HepG2 (cell line): ENCODE data around the gene GLDN. TPM values are rescaled to one million over a fixed set of nuclear protein-coding genes. Genes with fewer than 3 reads are reported as not detected.

ENCODE experiments used
- ATAC-seq: fragments of 200-7000 bp; cut with Tn5 transposase; 3 replicates; pipeline ENCODE4 v1.9.1; 2020; ENCODE audit warnings: mild to moderate bottlenecking, moderate library complexity
- BruUV-seq: library from RNA; stranded (reverse); fragments of 400-500 nt; replicated peaks from 2 replicates; lab custom pipeline; 2021; lab: Mats Ljungman, UMichigan
- CTCF ChIA-PET: fragments of 300-600 bp; formaldehyde crosslinking; extraction: SDS; loops from one replicate; lab custom pipeline; 2021; ENCODE audit warnings: low total read pairs, inconsistent platforms, low intra/inter-chr PET ratio; lab: Yijun Ruan, JAX
- POLR2A ChIA-PET: fragments of 350-600 bp; sonication (Branson Sonifier 250); formaldehyde crosslinking; loops from one replicate; lab custom pipeline; 2020; ENCODE audit warnings: antibody characterized with exemption, inconsistent platforms; lab: Yijun Ruan, JAX
- DNase-seq: peaks from one replicate; pipeline ENCODE4 v3.0.0-alpha.2; 2015; ENCODE audit warnings: low spot score
- FAIRE-seq: peaks from 3 replicates; lab custom pipeline; 2011; peaks lifted over from hg19 to GRCh38; lab: Jason Lieb, UNC
- H2AFZ ChIP-seq: one replicate; pipeline ENCODE4 v1.6.1; 2011; ENCODE audit warnings: low read length, inconsistent platforms
- H3K27ac ChIP-seq: fragments of 300-600 bp; 3 replicates; pipeline ENCODE4 v1.8.0; 2011; ENCODE audit warnings: mixed run types, mild to moderate bottlenecking, mixed read lengths, low read length, inconsistent platforms; ENCODE audit not compliant: insufficient read depth; ENCODE audit errors: extremely low read length
- H3K27me3 ChIP-seq, 2 experiments: fragments of 200-600 bp in 1 of 2; 2 replicates in 1 of 2; 3 replicates in 1 of 2; pipeline versions ENCODE4 v1.6.0 to v1.8.0; 2011; ENCODE audit warnings: low read length in 2 of 2, mild to moderate bottlenecking in 2 of 2, moderate library complexity in 2 of 2, inconsistent platforms in 1 of 2; ENCODE audit not compliant: insufficient read depth in 2 of 2, control insufficient read depth in 1 of 2
- H3K36me3 ChIP-seq, 2 experiments: fragments of 200-600 bp in 1 of 2; replicated peaks in 1 of 2; 2 replicates in 1 of 2; 3 replicates in 1 of 2; pipeline versions ENCODE4 v1.5.1 to v1.8.0; 2011; ENCODE audit warnings: low read length in 2 of 2, inconsistent platforms in 1 of 2; ENCODE audit not compliant: insufficient read depth in 2 of 2, control insufficient read depth in 1 of 2
- H3K4me1 ChIP-seq: 2 replicates; pipeline ENCODE4 v1.5.1; 2012; ENCODE audit warnings: low read length, inconsistent platforms; ENCODE audit not compliant: insufficient read depth
- H3K4me2 ChIP-seq: 2 replicates; pipeline ENCODE4 v1.6.0; 2011; ENCODE audit warnings: low read depth, low read length, inconsistent platforms
- H3K4me3 ChIP-seq, 3 experiments: fragments of 200-600 bp in 1 of 3; sonication (generic), shearing (Covaris generic) in 1 of 3; replicated peaks in 1 of 3; 2 replicates each; pipeline ENCODE4 v1.5.1; 2011 to 2016; ENCODE audit warnings: low read length in 3 of 3, inconsistent platforms in 2 of 3, low read depth in 2 of 3, mild to moderate bottlenecking in 2 of 3, control low read depth in 1 of 3, mixed read lengths in 1 of 3; ENCODE audit not compliant: insufficient read depth in 1 of 3
- H3K79me2 ChIP-seq: one replicate; pipeline ENCODE4 v1.6.1; 2011; ENCODE audit warnings: low read length, inconsistent platforms; ENCODE audit not compliant: insufficient read depth
- H3K9ac ChIP-seq: 2 replicates; pipeline ENCODE4 v1.6.0; 2011; ENCODE audit warnings: mild to moderate bottlenecking, low read depth, low read length, inconsistent platforms; ENCODE audit not compliant: insufficient read depth
- H3K9me3 ChIP-seq: 2 replicates; pipeline ENCODE4 v1.5.1; 2012; ENCODE audit warnings: mild to moderate bottlenecking, low read length
- H4K20me1 ChIP-seq: 2 replicates; pipeline ENCODE4 v1.6.0; 2011; ENCODE audit warnings: inconsistent platforms, mild to moderate bottlenecking, low read length, moderate library complexity; ENCODE audit not compliant: insufficient read depth
- AGO2 ChIP-seq: fragments of 200-400 bp; formaldehyde crosslinking; optimal IDR thresholded peaks from 2 replicates; pipeline ENCODE3; 2017; ENCODE audit warnings: mild to moderate bottlenecking, low read depth, low read length, moderate library complexity
- DNMT1 ChIP-seq: sonication (generic); formaldehyde crosslinking; IDR thresholded peaks from 2 replicates; pipeline ENCODE4 v1.5.1; 2020; ENCODE audit warnings: mild to moderate bottlenecking, missing genetic modification reagents
- FOXK1 ChIP-seq: sonication (generic); formaldehyde crosslinking; IDR thresholded peaks from 2 replicates; pipeline ENCODE4 v1.4.0; 2020; ENCODE audit warnings: low read depth, missing genetic modification reagents, borderline replicate concordance
- JUND ChIP-seq: sonication (generic); formaldehyde crosslinking; IDR thresholded peaks from 2 replicates; pipeline ENCODE4 v1.8.0; 2022; ENCODE audit warnings: mild to moderate bottlenecking, missing genetic modification reagents
- NFYC ChIP-seq: IDR thresholded peaks from 2 replicates; pipeline ENCODE4 v1.6.1; 2016; ENCODE audit warnings: missing genetic modification reagents, missing compliant biosample characterization
- RXRB ChIP-seq: IDR thresholded peaks from 2 replicates; pipeline ENCODE4 v1.6.1; 2016; ENCODE audit warnings: borderline replicate concordance, missing genetic modification reagents, missing compliant biosample characterization
- SAP130 ChIP-seq: IDR thresholded peaks from 2 replicates; pipeline ENCODE4 v1.6.1; 2016; ENCODE audit warnings: low read depth
- ZNF205 ChIP-seq: IDR thresholded peaks from 2 replicates; pipeline ENCODE4 v1.6.1; 2018; ENCODE audit warnings: missing biosample characterization, missing genetic modification reagents
- ZNF30 ChIP-seq: sonication (generic); formaldehyde crosslinking; IDR thresholded peaks from 2 replicates; pipeline ENCODE4 v1.5.0; 2020; ENCODE audit warnings: mild to moderate bottlenecking, missing genetic modification reagents
- ZNF672 ChIP-seq: sonication (generic); formaldehyde crosslinking; IDR thresholded peaks from 2 replicates; pipeline ENCODE4 v1.8.1; 2022; ENCODE audit warnings: missing genetic modification reagents
- WGBS: methylation state at CpG from one replicate; pipeline ENCODE4 v1.1.6; 2017; ENCODE audit warnings: low lambda C conversion rate; 5-methylcytosine and 5-hydroxymethylcytosine counted together
- in situ Hi-C: cut with HindIII; loops from 2 replicates; pipeline ENCODE4 v1.10.0; 2017; ENCODE audit warnings: low pct_unique_long_range_greater_than_20kb; ENCODE audit not compliant: extremely low pct_ligation_motif_present
- intact Hi-C: fragments of 100-400 bp; cut with micrococcal nuclease; formaldehyde crosslinking; loops from one replicate; pipeline ENCODE4 v1.10.0; 2022; ENCODE audit not compliant: unreplicated experiment
- polyA plus RNA-seq, 8 experiments: library from polyadenylated mRNA; depleted of rRNA in 3 of 8; stranded (reverse) in 7 of 8; unstranded in 1 of 8; fragments of >200 nt; fragmentation: Illumina TruSeq in 4 of 8; extraction: Trizol in 4 of 8; gene quantifications; 2 replicates each; pipeline versions ENCODE4 v1.2.1 to v1.2.3, GENCODE V29; 2011 to 2016; ENCODE audit warnings: low read depth in 4 of 8, missing spikeins in 1 of 8, mixed read lengths in 1 of 8; ENCODE audit not compliant: insufficient read depth in 1 of 8
- total RNA-seq, 5 experiments: library from RNA; depleted of rRNA; stranded (reverse); fragments of >200 nt; fragmentation: Illumina TruSeq; extraction: Trizol; gene quantifications; 2 replicates each; pipeline ENCODE4 v1.2.3, GENCODE V29; 2016; ENCODE audit warnings: low read depth in 1 of 5
- TF ChIP-seq, protein P1 (sequence below): sonication (generic); formaldehyde crosslinking; conservative IDR thresholded peaks from 2 replicates; pipeline ENCODE4 v1.8.0; 2022; ENCODE audit warnings: missing genetic modification reagents
- TF ChIP-seq, protein P2 (sequence below): sonication (generic); formaldehyde crosslinking; IDR thresholded peaks from 2 replicates; pipeline ENCODE4 v1.4.0; 2020; ENCODE audit warnings: mild to moderate bottlenecking, missing genetic modification reagents
- TF ChIP-seq, protein P3 (sequence below): IDR thresholded peaks from 2 replicates; pipeline ENCODE4 v1.6.1; 2016; ENCODE audit warnings: missing compliant biosample characterization, missing genetic modification reagents, borderline replicate concordance
- TF ChIP-seq, protein P4 (sequence below): sonication (generic); formaldehyde crosslinking; IDR thresholded peaks from 2 replicates; pipeline ENCODE4 v1.8.1; 2022; ENCODE audit warnings: low read depth, mild to moderate bottlenecking, missing genetic modification reagents

Gene GLDN
- total and polyA plus RNA-seq, 2 of the 13 experiments (the other 11 are each of a cell fraction or from before 2014, with no cell fraction given) = 0.86 to 1.0 TPM

DNA sequence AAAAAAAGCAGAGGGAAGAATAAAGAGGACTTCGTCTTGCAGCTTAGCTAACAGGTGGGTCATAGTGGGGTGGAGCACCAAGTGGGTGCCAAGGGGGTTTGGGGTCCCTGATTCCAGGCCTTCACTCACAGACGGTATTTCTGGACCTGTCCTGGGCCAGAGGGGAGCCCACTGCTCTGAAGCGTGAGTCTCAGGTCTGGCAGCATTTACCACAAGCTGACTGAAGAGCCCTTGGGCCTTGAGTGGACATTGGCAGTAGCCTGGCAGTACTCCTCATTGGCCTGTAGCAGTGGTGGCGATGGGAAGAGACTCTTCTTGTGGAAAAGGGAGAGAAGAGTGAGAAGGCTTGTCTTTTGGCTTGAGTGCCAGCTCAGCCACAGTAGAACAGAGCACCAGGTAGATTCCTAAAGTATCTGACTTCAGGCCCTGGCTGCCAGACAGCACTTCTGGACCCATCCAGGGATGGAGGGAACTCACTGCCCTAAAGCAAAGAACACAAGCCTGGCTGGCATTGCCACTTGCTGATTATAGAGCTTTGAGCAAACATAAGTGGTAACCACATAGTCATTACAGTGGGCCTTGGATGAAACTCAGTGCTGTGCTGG, 72.9 kb downstream of the GLDN start:
- Histone ChIP-seq H3K27me3 (no peaks in the 10 kb centered on the region; a peak in 1 of 5 replicates), H3K27ac (no peak overlapping the region), H4K20me1 (no peaks in the 10 kb centered on the region), H3K9ac (no peak overlapping the region), H3K79me2 (no peaks in the 10 kb centered on the region), H3K4me3 (no peak overlapping the region), H3K4me2 (no peak overlapping the region), H3K36me3 (no peaks in the 10 kb centered on the region), H3K4me1 (no peaks in the 10 kb centered on the region), H2AFZ (no peak overlapping the region), H3K9me3 (no peaks in the 10 kb centered on the region)
- no peak for FAIRE-seq
- no peak for ATAC-seq
- POLR2A ChIA-PET = no interaction called here
- WGBS = 30% methylated on average over 4 of the region's 4 CpGs
- in situ Hi-C loops = no loop called here
- CTCF ChIA-PET = no interaction called here
- TF ChIP-seq, protein P1, sequence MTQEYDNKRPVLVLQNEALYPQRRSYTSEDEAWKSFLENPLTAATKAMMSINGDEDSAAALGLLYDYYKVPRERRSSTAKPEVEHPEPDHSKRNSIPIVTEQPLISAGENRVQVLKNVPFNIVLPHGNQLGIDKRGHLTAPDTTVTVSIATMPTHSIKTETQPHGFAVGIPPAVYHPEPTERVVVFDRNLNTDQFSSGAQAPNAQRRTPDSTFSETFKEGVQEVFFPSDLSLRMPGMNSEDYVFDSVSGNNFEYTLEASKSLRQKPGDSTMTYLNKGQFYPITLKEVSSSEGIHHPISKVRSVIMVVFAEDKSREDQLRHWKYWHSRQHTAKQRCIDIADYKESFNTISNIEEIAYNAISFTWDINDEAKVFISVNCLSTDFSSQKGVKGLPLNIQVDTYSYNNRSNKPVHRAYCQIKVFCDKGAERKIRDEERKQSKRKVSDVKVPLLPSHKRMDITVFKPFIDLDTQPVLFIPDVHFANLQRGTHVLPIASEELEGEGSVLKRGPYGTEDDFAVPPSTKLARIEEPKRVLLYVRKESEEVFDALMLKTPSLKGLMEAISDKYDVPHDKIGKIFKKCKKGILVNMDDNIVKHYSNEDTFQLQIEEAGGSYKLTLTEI (CRISPR knock-in tag) = no peak
- TF ChIP-seq ZNF30 (CRISPR knock-in tag) (no peak), ZNF205 (CRISPR knock-in tag) (no peak), JUND (CRISPR knock-in tag) (no peak), NFYC (no peak), AGO2 (no peak), DNMT1 (CRISPR knock-in tag) (no peak), ZNF672 (CRISPR knock-in tag) (no peak), SAP130 (CRISPR knock-in tag) (no peak), FOXK1 (CRISPR knock-in tag) (no peak), RXRB (CRISPR knock-in tag) (no peak)
- TF ChIP-seq, protein P2, sequence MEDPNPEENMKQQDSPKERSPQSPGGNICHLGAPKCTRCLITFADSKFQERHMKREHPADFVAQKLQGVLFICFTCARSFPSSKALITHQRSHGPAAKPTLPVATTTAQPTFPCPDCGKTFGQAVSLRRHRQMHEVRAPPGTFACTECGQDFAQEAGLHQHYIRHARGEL = no peak
- TF ChIP-seq, protein P3, sequence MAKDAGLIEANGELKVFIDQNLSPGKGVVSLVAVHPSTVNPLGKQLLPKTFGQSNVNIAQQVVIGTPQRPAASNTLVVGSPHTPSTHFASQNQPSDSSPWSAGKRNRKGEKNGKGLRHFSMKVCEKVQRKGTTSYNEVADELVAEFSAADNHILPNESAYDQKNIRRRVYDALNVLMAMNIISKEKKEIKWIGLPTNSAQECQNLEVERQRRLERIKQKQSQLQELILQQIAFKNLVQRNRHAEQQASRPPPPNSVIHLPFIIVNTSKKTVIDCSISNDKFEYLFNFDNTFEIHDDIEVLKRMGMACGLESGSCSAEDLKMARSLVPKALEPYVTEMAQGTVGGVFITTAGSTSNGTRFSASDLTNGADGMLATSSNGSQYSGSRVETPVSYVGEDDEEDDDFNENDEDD (CRISPR knock-in tag) = no peak
- TF ChIP-seq, protein P4, sequence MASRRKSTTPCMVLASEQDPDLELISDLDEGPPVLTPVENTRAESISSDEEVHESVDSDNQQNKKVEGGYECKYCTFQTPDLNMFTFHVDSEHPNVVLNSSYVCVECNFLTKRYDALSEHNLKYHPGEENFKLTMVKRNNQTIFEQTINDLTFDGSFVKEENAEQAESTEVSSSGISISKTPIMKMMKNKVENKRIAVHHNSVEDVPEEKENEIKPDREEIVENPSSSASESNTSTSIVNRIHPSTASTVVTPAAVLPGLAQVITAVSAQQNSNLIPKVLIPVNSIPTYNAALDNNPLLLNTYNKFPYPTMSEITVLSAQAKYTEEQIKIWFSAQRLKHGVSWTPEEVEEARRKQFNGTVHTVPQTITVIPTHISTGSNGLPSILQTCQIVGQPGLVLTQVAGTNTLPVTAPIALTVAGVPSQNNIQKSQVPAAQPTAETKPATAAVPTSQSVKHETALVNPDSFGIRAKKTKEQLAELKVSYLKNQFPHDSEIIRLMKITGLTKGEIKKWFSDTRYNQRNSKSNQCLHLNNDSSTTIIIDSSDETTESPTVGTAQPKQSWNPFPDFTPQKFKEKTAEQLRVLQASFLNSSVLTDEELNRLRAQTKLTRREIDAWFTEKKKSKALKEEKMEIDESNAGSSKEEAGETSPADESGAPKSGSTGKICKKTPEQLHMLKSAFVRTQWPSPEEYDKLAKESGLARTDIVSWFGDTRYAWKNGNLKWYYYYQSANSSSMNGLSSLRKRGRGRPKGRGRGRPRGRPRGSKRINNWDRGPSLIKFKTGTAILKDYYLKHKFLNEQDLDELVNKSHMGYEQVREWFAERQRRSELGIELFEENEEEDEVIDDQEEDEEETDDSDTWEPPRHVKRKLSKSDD (CRISPR knock-in tag) = no peak
- intact Hi-C loops = no loop called here
- no peak for DNase-seq
- no TSS peak for BruUV-seq
